B cell (primary cell): Measurements from ENCODE around the gene CCL4L2. TPM values are rescaled to one million over a fixed set of nuclear protein-coding genes. Genes with fewer than 3 reads are reported as not detected.
A peak's percentile ranks its signal among the peaks of the same experiment; 100 is the strongest.
"Not testable (repeated sequence)": the region's sequence is repeated elsewhere in the genome, so short reads cannot be mapped to it uniquely, and the experiment has no call there.

Source experiments
- ATAC-seq: fragments of 200-7000 bp; cut with Tn5 transposase; one replicate; pipeline ENCODE4 v1.10.0; 2021; ENCODE audit warnings: low read depth, mild to moderate bottlenecking, moderate number of reproducible peaks, moderate library complexity
- CTCF ChIA-PET: fragments of 350-600 bp; sonication (Branson Sonifier 250); formaldehyde crosslinking; loops from one replicate; lab custom pipeline; 2021; ENCODE audit warnings: antibody characterized with exemption, inconsistent platforms; lab: Charles Lee
- POLR2A ChIA-PET: fragments of 350-600 bp; sonication (Branson Sonifier 250); formaldehyde crosslinking; loops from one replicate; lab custom pipeline; 2021; ENCODE audit warnings: antibody characterized with exemption; lab: Charles Lee
- DNase-seq: peaks from one replicate; pipeline ENCODE4 v3.0.0; 2013
- H2AFZ ChIP-seq: 2 replicates; pipeline ENCODE4 v1.6.1; 2012; ENCODE audit warnings: mild to moderate bottlenecking, low read depth, low read length; ENCODE audit not compliant: insufficient read depth, poor library complexity, severe bottlenecking
- H3K27ac ChIP-seq, 2 donors: 1 replicate in 1 of 2; 2 replicates in 1 of 2; pipeline ENCODE4 v1.5.1; 2012 to 2013; ENCODE audit warnings: low read length in 2 of 2, mild to moderate bottlenecking in 2 of 2, moderate library complexity in 1 of 2
- H3K27me3 ChIP-seq, 4 experiments: fragments of 200-600 bp in 1 of 4; sonication (generic) in 1 of 4; replicated peaks in 1 of 4; 1 replicate in 2 of 4; 2 replicates in 2 of 4; pipeline versions ENCODE4 v1.6.1 to v1.7.0; 2013 to 2016; ENCODE audit warnings: low read length in 3 of 4, mild to moderate bottlenecking in 2 of 4, mixed read lengths in 1 of 4, moderate library complexity in 1 of 4; ENCODE audit not compliant: insufficient read depth in 4 of 4, control insufficient read depth in 3 of 4; ENCODE audit errors: control extremely low read depth in 1 of 4
- H3K36me3 ChIP-seq, 2 experiments: replicated peaks in 1 of 2; 1 replicate in 1 of 2; 2 replicates in 1 of 2; pipeline versions ENCODE4 v1.6.1 to v1.7.1; 2013; ENCODE audit warnings: low read length in 1 of 2; ENCODE audit not compliant: insufficient read depth in 2 of 2, control insufficient read depth in 1 of 2; ENCODE audit errors: control extremely low read depth in 1 of 2, extremely low read depth in 1 of 2
- H3K4me1 ChIP-seq, 2 donors: fragments of 200-600 bp in 1 of 2; sonication (generic) in 1 of 2; 1 replicate in 1 of 2; 2 replicates in 1 of 2; pipeline versions ENCODE4 v1.5.1 to v1.6.1; 2013 to 2017; ENCODE audit warnings: low read length in 2 of 2; ENCODE audit not compliant: control insufficient read depth in 2 of 2, insufficient read depth in 2 of 2
- H3K4me2 ChIP-seq: replicated peaks from 2 replicates; pipeline ENCODE3; 2012; ENCODE audit warnings: mild to moderate bottlenecking, low read depth, low read length; ENCODE audit not compliant: poor library complexity, severe bottlenecking
- H3K4me3 ChIP-seq, 5 experiments: fragments of 200-600 bp in 1 of 5; sonication (generic) in 1 of 5; 1 replicate in 3 of 5; 2 replicates in 2 of 5; pipeline versions ENCODE4 v1.5.1 to v1.7.0; 2011 to 2016; ENCODE audit warnings: low read length in 4 of 5, mild to moderate bottlenecking in 4 of 5, low read depth in 2 of 5, control low read depth in 1 of 5, moderate library complexity in 1 of 5; ENCODE audit not compliant: insufficient read depth in 1 of 5; ENCODE audit errors: control extremely low read depth in 1 of 5, extremely low read depth in 1 of 5
- H3K79me2 ChIP-seq: fragments of 200-600 bp; sonication (generic); one replicate; pipeline ENCODE4 v1.6.0; 2016; ENCODE audit warnings: low read length; ENCODE audit not compliant: control insufficient read depth, insufficient read depth
- H3K9ac ChIP-seq: fragments of 200-600 bp; sonication (generic); 2 replicates; pipeline ENCODE4 v1.6.1; 2017; ENCODE audit warnings: mild to moderate bottlenecking, low read length, moderate library complexity
- H3K9me3 ChIP-seq, 3 donors: one replicate each; pipeline versions ENCODE4 v1.6.1 to v1.7.1; 2013; ENCODE audit warnings: low read length in 2 of 3; ENCODE audit not compliant: control insufficient read depth in 2 of 3, insufficient read depth in 1 of 3; ENCODE audit errors: control extremely low read depth in 1 of 3
- H4K20me1 ChIP-seq: 2 replicates; pipeline ENCODE4 v1.6.0; 2012; ENCODE audit warnings: mild to moderate bottlenecking, low read length; ENCODE audit not compliant: insufficient read depth, control insufficient read depth, poor library complexity, severe bottlenecking
- H3K27ac Mint-ChIP-seq: one replicate; pipeline ENCODE4 v1.8.0; 2021; ENCODE audit warnings: mixed read lengths
- H3K27me3 Mint-ChIP-seq: one replicate; pipeline ENCODE4 v1.8.0; 2021; ENCODE audit warnings: mixed read lengths
- H3K4me1 Mint-ChIP-seq: one replicate; pipeline ENCODE4 v1.8.0; 2021; ENCODE audit warnings: mixed read lengths
- H3K4me3 Mint-ChIP-seq: one replicate; pipeline ENCODE4 v1.8.0; 2021; ENCODE audit warnings: mixed read lengths
- H3K9me3 Mint-ChIP-seq: one replicate; pipeline ENCODE4 v1.8.0; 2022; ENCODE audit warnings: mixed read lengths; ENCODE audit not compliant: insufficient read depth
- WGBS: methylation state at CpG from one replicate; pipeline ENCODE4 v1.1.5; 2013; ENCODE audit warnings: missing lambda C conversion rate; ENCODE audit not compliant: insufficient coverage; 5-methylcytosine and 5-hydroxymethylcytosine counted together
- intact Hi-C: fragments of 100-400 bp; cut with micrococcal nuclease; formaldehyde crosslinking; loops from one replicate; pipeline ENCODE4 v1.10.0; 2022
- polyA plus RNA-seq: library from polyadenylated mRNA; depleted of rRNA; stranded (reverse); fragments of >200 nt; gene quantifications from 2 replicates; pipeline ENCODE4 v1.2.3, GENCODE V29; 2012
- total RNA-seq, 2 donors: library from RNA; stranded (reverse); fragments of 120-200 nt in 1 of 2; gene quantifications; 1 replicate in 1 of 2; 2 replicates in 1 of 2; pipeline versions ENCODE4 v1.2.3 to v1.2.4, GENCODE V29; 2013 to 2022

The CCL4L2 gene
- total and polyA plus RNA-seq, 2 donors (not counting 1 experiment from before 2014, with no cell fraction given) = 0.42 to 1.2 TPM

DNA sequence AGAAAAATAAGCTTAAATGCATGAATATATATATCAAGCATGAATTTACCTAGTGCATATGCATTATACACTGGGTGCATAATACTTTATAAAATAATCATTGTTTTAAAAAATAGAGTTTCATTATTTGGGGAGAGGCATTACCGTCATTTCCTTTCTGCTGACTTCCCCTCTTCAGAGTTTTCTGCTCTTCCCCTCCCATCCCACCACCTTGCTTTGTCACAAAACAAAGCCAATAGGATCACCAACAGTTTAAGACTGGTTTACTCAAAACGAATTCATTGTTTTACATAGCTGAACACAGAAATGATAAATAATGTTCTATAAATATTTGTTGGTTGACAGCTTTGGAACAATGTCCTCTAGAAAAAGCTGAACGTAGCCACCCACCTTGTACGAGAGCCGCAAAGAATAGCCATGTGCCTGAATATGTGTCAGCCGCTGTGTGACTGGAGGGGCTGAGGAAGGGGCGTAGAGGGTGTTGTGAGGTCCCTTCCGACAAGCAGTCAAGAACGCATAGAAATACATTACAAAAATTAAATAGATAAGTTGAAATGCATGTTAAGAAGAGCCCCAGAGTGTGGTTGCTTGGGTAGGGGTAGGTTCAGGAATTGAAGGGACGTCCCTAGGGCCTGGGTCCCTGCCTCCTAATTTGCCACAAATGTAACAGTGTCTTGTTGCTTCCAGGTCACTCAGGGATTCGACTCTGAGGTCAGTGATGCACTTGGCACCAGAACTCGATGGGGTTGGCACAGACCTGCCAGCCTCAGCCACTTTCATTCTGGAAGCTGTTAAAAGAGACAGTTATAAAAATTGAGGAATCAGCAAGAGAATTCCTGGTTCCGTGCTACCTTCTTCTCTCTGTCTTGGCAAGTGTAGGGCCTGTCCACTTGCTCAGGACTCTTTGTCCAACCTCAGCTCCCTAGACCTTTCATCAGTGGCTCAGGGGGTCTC lies 23.8 kb upstream of the CCL4L2 start:
- intact Hi-C loops, H3K27ac Mint-ChIP-seq: not testable (repeated sequence)

DNA sequence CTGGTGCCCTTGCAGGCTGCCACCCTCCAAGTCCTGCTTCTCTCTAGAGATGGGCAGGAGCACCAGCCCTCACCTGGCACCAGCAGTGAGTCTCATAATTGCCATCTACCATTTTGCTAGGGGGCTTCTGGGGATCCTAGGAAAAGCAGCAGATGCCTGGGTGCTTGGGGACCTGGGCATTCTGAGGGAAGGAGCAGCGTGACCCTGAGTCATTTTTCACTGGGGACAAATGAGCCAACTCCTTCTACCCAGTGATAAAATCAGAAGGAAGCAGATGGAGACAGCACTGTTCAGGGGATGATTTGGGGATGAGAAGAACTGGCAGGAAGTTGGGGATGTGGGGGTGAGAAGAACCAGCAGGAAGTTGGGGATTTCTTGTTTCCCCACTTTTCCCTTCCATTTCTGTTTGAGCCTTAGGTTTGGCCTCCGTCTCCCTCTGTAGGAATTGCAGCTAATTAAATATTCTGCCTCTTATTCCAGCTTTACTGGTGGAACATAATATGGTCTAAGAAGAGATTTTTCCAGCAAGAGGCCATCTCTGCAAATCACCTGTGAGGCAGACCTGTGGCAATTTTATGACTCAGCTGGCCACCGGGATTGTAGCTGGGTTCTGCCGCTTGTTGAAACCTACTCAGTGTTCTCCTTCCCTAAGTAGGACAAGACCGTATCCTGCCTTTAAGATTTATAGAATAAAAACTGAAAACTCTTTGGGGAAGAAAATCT lies 22.8 kb upstream of the CCL4L2 start:
- peaks cover 12% of the 10 kb centered on the region for H3K4me1 Mint-ChIP-seq
- H3K36me3 ChIP-seq, H3K9ac ChIP-seq, H3K27ac Mint-ChIP-seq, H3K9me3 Mint-ChIP-seq, H3K4me3 Mint-ChIP-seq, DNase-seq, H3K27me3 Mint-ChIP-seq, POLR2A ChIA-PET, ATAC-seq, H4K20me1 ChIP-seq, H2AFZ ChIP-seq, CTCF ChIA-PET, H3K79me2 ChIP-seq, intact Hi-C loops, H3K27ac ChIP-seq, H3K4me3 ChIP-seq, H3K9me3 ChIP-seq: not testable (repeated sequence)
- Histone ChIP-seq H3K4me1 (peaks cover 29 to 33% of the 10 kb centered on the region in 2 donors), H3K27me3 (peaks cover 0 to 45% (median 8%) of the 10 kb centered on the region in 4 experiments), H3K4me2 (peak overlapping the region; percentile 30)
- WGBS = no CpG with 5 or more reads among the region's 5 CpGs

More for the DNA sequence above, 23.8 kb upstream of the CCL4L2 start:
- H3K27me3 Mint-ChIP-seq, H3K9me3 ChIP-seq, H3K4me1 Mint-ChIP-seq, H3K79me2 ChIP-seq, H2AFZ ChIP-seq, H3K9me3 Mint-ChIP-seq, H4K20me1 ChIP-seq, CTCF ChIA-PET, ATAC-seq, H3K9ac ChIP-seq, H3K4me2 ChIP-seq, H3K36me3 ChIP-seq, H3K4me3 Mint-ChIP-seq, POLR2A ChIA-PET, H3K4me3 ChIP-seq, DNase-seq, H3K27ac ChIP-seq: not testable (repeated sequence)
- Histone ChIP-seq H3K4me1 (peaks cover 31 to 32% of the 10 kb centered on the region in 2 donors), H3K27me3 (peaks cover 0 to 48% (median 12%) of the 10 kb centered on the region in 4 experiments)
- WGBS = 94% methylated on average over 2 of the region's 13 CpGs
